Measurements from ENCODE around the gene BET1.

Gene BET1

GRCh38 chr7:94016786-94017185, 12.6 kb upstream of the BET1 start:
- H3K27ac ChIP-seq: no peak overlapping the region
- H3K4me3 ChIP-seq: no peak overlapping the region

DNA sequence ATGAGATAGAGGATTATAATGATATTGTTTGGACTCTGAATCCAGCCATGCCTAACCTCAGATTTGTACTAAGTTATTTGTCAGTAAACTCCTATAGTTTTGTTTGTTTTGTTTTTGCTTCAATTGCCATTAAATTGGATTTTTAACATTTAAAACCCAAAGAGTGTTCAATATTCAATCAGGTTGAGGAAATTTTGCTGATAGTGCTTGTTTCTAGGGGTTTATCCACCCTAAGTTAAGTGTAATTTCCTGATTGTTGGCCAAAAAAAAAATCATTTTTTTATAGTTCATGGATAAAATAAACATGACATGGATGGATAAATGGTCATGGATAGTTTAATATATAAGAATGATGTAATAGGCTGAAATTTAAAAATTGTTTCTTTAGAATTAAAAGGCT, 11.4 kb upstream of the BET1 start:
- no peak overlapping the region for H3K4me3 ChIP-seq
- H3K27ac ChIP-seq: no peak overlapping the region

- H3K4me3 ChIP-seq: no peak overlapping the region
- no peak overlapping the region for H3K27ac ChIP-seq
Measured at GRCh38 chr7:94012746-94013145, 8.6 kb upstream of the BET1 start.

GRCh38 chr7:94011714-94012353, 7.7 kb upstream of the BET1 start:
- Histone ChIP-seq H3K4me3 (no peak overlapping the region), H3K27ac (no peak overlapping the region)

DNA sequence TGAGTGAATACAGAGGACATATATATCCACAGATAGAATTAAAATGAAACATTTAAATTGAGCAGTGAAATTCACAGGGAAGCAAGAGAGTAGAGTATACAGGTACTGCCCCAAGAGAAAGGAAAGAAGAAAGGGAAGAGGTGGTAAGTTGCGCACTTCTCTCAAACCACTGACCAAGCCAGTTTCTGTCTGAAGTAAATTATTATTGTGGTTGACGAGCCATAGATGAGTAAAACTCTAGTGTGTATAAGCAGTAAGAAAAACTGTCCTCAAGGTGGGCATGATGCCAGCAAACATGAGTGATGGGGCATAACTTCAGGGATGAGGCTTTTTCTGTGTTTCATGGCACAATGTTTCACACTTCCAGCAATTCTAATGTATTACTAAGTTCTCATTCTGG, 4.4 kb upstream of the BET1 start:
- Histone ChIP-seq H3K27ac (no peak overlapping the region), H3K4me3 (no peak overlapping the region)

DNA sequence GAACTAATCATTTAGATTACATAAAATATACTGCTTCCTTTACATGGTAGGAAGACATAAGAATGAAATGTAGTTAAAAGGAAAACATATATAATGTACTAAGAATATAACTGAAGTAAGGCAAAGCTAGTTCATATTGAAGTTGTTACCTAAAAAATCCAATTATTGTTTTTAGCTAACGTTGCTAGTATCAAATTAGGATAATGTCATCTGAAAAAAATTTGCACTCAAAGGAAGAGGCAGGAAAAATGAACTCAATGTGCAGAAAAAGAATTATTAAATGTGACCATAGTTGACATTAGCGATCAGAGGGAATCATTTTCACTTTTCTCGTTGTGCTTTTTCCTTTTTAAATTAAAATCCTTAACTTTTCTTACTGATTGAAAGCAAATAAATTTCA, 1.6 kb upstream of the BET1 start:
- Histone ChIP-seq H3K4me3 (no peak overlapping the region), H3K27ac (no peak overlapping the region)

- Histone ChIP-seq H3K27ac (peak overlapping the region; percentile 66 to 97 (median 91)), H3K4me3 (peak overlapping the region; percentile 54 to 97 (median 80))
Measured at GRCh38 chr7:94003446-94004023, 620 bp downstream of the BET1 start.

- H3K27ac ChIP-seq: no peak overlapping the region
- H3K4me3 ChIP-seq: no peak overlapping the region
Measured at GRCh38 chr7:94001396-94001795, 2.8 kb downstream of the BET1 start.

DNA sequence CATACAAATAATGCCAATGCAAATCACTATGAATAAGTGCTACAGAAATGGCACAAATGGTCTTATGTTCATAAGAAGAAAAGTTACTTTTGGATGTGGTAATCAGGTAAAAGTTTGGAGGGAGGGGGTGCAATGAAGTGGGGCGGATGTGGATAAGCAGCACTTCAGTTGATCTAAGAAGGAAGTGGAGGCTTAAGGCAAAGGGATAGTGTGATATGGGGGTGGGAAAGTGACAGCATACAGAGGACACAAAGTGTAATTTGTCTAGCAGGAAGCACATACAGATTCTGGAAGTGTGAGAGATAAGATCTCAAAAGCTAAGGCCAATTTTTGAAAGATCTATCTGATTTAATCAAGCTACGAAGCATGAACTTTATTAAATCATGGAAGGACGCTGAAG, 6.3 kb downstream of the BET1 start:
- H3K27ac ChIP-seq: no peak overlapping the region
- no peak overlapping the region for H3K4me3 ChIP-seq

- Histone ChIP-seq H3K4me3 (no peak overlapping the region), H3K27ac (no peak overlapping the region)
Measured at GRCh38 chr7:93992421-93993110, 11.6 kb downstream of the BET1 start.

GRCh38 chr7:93987297-93987696, 16.9 kb downstream of the BET1 start:
- Histone ChIP-seq H3K4me3 (no peak overlapping the region), H3K27ac (no peak overlapping the region)

DNA sequence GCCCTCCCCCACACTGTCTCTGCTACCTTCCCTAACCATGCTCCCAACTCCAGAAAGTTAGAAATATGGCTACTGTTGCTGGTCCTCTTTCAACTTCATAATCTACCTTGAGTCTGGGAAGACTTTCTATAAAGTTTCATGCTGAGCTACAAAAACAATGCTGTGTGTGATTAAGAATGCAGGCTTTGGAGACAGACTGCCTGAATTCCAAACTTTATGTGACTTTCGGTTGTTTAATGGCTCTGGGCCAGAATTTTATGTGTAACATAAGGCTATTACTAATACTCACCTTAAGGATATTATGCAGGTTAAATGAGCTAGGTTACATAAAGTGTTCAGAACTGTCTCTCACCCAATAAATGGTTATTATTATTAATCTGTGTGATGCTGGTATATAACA, 19.1 kb downstream of the BET1 start:
- H3K27ac ChIP-seq: no peak overlapping the region
- no peak overlapping the region for H3K4me3 ChIP-seq

GRCh38 chr7:93984024-93984423, 20.1 kb downstream of the BET1 start:
- H3K4me3 ChIP-seq: no peak overlapping the region
- H3K27ac ChIP-seq: no peak overlapping the region

GRCh38 chr7:93981480-93981874, 22.7 kb downstream of the BET1 start:
- no peak overlapping the region for H3K4me3 ChIP-seq
- no peak overlapping the region for H3K27ac ChIP-seq

DNA sequence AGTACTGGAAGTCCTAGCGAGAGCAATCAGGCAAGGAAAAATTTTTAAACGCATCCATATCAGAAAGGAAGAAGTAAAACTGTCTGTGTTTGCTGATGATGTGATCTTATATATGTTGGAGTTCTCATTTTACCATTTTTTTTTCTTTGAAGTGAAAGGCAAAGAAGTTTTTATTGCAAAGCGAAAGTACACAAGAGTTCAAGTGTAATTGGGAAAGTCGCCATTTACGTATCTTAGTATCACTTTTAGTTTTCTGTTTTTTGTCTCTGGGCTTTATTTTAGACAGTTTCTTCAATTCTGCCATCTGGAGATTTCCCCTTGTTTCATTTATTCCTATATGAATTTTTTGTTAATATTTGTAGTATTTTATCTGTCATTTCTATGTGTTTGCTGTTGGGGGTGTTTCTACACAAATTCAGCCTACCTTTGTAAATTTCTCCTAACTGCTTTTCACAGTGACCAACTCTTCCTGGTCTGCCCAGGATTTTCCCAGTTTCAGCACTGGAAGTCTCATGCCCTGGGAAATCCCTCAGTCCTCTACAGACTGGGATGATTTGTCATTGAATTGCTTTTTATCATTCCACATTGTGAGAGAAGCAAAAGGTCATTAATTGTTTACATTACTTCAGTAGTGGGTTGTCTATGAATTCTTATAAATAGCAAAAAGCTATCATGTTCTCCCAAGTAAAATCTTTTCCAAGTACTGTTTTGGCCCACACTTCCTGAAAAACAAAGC, 23.2 kb downstream of the BET1 start:
- no peak overlapping the region for H3K4me3 ChIP-seq
- no peak overlapping the region for H3K27ac ChIP-seq

DNA sequence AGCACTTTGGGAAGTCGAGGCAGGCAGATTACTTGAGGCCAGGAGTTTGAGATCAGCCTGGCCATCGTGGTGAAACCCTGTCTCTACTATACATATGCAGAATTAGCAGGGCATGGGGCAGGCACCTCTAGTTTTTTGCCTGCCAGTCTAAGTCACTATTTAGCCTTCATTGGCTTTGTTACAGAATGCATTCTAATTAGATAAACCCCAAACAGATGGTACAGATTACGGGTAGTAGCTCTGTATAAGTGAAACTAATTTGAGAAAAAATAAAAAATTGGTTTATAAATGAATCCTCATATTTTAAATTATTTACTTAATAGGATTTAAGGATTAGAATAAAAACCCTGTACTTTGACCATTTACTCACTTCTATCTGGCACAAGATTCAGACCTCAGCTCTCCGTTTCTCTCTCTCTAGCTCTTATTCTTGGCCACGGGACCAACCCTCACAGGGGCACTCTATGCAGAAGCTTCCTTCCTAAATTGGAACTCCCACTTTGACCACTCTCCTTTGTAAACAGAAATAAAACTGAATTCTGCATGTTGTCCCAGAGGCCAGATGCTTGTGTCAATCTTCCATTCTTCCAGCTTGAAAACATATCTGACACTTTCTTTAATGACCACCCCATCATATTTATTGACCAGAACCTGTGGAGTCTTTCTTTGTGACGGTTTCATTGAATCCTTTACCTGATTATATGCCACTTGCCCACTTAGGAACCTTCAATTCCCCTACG, 26.8 kb downstream of the BET1 start:
- Histone ChIP-seq H3K27ac (no peak overlapping the region), H3K4me3 (no peak overlapping the region)

GRCh38 chr7:93973134-93973533, 31.0 kb downstream of the BET1 start:
- no peak overlapping the region for H3K27ac ChIP-seq

DNA sequence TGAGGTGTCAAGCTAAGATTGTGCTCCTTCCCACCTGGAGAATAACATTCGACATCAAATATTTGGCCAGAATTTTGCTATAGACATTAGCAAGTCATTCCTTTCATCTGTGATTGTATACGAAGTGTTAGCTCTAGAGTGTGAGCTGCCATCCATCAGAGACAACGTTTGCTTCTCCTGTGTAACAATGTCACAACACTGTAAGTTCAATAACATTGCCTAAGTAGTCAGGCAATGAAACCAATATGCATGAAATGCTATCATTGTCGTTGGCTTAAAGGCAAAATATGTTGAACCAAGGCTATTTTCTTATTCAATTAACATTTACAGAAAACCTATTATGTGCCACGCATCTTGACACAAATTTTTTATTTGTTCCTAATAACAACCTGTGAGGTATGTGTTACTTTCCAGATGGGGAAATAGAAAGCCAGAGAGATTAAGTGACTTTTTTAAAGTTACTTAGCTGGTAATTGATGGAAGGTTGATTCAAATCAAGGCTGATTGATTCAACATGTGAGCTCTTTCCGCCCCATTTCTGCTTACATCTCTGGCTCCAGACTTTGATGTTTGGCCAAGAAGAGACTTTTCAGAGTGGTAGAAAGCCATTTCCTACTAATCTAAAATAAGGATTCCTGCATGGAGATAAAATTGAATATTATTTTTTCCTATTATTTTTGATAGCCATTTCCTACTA, 32.0 kb downstream of the BET1 start:
- Histone ChIP-seq H3K27ac (no peak overlapping the region), H3K4me3 (no peak overlapping the region)

More at GRCh38 chr7:93973134-93973533, 31.0 kb downstream of the BET1 start:
- H3K4me3 ChIP-seq: no peak overlapping the region

DNA sequence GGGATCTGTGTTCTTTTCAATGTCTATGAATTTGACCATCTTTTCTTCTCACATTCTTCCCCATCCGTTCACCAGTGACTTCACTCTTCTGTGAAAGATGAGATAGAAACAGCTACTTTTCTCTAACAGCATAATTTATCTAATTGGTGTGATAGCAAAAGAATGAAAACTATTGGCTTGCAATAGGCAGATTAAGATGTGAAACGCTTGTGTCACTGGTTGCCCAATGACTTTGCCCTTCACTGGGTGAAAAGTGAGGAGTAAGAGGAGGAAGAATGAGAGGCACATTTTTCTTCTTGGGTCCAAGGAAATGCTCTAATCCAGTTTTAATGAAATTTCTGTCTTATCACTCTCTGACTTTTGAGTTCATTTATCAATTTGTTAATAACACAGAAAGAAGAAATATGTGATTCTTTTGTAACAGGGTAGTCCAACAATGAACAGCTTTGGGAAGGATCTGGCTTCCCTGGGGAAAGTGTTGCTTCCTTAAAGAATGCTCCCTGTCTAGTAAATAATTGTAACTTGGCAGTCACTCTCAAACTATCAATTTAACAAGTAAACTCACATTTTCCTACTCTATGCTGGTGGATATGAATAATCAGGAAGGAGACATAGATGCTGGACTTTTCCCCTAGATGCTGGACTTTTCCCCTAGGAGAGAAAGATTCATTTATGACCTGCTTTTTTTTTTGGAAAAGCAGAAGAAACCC, 35.1 kb downstream of the BET1 start:
- no peak overlapping the region for H3K27ac ChIP-seq
- H3K4me3 ChIP-seq: no peak overlapping the region

All from skin epidermis (tissue), 12 donors.